Gastroesophageal sphincter (tissue), 3 donors: Measurements from ENCODE around the gene NUDT16.

Experiments
- EP300 ChIP-seq: sonication (generic); formaldehyde crosslinking; IDR thresholded peaks from one replicate; pipeline ENCODE4 v1.6.1; 2017; ENCODE audit warnings: antibody characterized with exemption, mild to moderate bottlenecking
- POLR2A ChIP-seq, 2 donors: fragments of 450-650 bp; IDR thresholded peaks; one replicate each; pipeline ENCODE4 v1.6.1; 2017; ENCODE audit warnings: antibody characterized with exemption in 2 of 2, mild to moderate bottlenecking in 2 of 2, moderate library complexity in 1 of 2
- POLR2AphosphoS5 ChIP-seq: sonication (generic); formaldehyde crosslinking; IDR thresholded peaks from one replicate; pipeline ENCODE4 v1.6.1; 2017; ENCODE audit warnings: antibody characterized with exemption
- TF ChIP-seq, protein P1 (sequence below), 4 experiments: fragments of 200-600 bp in 2 of 4; fragments of 450-650 bp in 2 of 4; sonication (generic) in 1 of 4; IDR thresholded peaks; one replicate each; pipeline ENCODE4 v1.5.1; 2017 to 2019; ENCODE audit warnings: antibody characterized with exemption in 4 of 4, mild to moderate bottlenecking in 2 of 4, moderate library complexity in 2 of 4

DNA sequence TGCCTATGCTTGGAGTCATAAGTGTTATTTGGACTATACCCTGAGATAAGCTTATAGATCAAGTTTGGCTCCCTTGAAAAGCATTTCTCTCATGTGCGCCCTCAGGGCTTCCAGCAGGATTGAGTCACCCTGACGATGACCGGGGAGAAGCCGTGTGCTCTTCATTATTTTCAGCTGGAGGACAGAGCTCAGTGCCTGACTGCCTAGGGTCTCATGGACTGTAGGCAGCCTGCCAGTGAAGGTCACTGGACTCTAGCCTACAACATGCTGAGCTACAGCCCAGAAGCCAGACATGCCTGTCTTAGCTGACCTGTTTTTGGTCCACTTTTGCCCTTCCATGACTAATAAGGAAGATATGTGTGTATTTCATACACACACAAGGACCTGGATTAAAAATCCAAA is 31.6 kb upstream of the NUDT16 start:
- TF ChIP-seq POLR2A (IDR thresholded peaks at IDR 0.05), result no peak
- TF ChIP-seq, protein P1, sequence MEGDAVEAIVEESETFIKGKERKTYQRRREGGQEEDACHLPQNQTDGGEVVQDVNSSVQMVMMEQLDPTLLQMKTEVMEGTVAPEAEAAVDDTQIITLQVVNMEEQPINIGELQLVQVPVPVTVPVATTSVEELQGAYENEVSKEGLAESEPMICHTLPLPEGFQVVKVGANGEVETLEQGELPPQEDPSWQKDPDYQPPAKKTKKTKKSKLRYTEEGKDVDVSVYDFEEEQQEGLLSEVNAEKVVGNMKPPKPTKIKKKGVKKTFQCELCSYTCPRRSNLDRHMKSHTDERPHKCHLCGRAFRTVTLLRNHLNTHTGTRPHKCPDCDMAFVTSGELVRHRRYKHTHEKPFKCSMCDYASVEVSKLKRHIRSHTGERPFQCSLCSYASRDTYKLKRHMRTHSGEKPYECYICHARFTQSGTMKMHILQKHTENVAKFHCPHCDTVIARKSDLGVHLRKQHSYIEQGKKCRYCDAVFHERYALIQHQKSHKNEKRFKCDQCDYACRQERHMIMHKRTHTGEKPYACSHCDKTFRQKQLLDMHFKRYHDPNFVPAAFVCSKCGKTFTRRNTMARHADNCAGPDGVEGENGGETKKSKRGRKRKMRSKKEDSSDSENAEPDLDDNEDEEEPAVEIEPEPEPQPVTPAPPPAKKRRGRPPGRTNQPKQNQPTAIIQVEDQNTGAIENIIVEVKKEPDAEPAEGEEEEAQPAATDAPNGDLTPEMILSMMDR (IDR thresholded peaks at IDR 0.05), result no peak
- no peak for TF ChIP-seq POLR2AphosphoS5
- TF ChIP-seq EP300, result no peak
